Neuronal stem cell (in vitro differentiated cells): ENCODE measurements around the gene PRDM2.
"Not testable (repeated sequence)": the region's sequence is repeated elsewhere in the genome, so short reads cannot be mapped to it uniquely, and the experiment has no call there.

Experiments used
- DNase-seq: peaks from one replicate; pipeline ENCODE4 v3.0.0-alpha.2; 2013; ENCODE audit warnings: low spot score
- H2AFZ ChIP-seq: one replicate; pipeline ENCODE4 v1.6.1; 2013; ENCODE audit warnings: mild to moderate bottlenecking, low read length, inconsistent platforms
- H2AK5ac ChIP-seq: 2 replicates; pipeline ENCODE4 v1.6.1; 2013; ENCODE audit warnings: low read depth, mild to moderate bottlenecking, inconsistent platforms, low read length, moderate library complexity, mixed read lengths
- H2BK120ac ChIP-seq: 2 replicates; pipeline ENCODE4 v1.6.1; 2013; ENCODE audit warnings: low read depth, mild to moderate bottlenecking, inconsistent platforms, low read length, moderate library complexity, mixed read lengths
- H2BK12ac ChIP-seq: one replicate; pipeline ENCODE4 v1.6.1; 2013; ENCODE audit warnings: low read length, inconsistent platforms
- H2BK15ac ChIP-seq: 2 replicates; pipeline ENCODE4 v1.6.1; 2013; ENCODE audit warnings: mild to moderate bottlenecking, low read length, inconsistent platforms, mixed read lengths
- H2BK5ac ChIP-seq: one replicate; pipeline ENCODE4 v1.6.1; 2013; ENCODE audit warnings: inconsistent platforms, mild to moderate bottlenecking, low read length, moderate library complexity
- H3K14ac ChIP-seq: one replicate; pipeline ENCODE4 v1.6.1; 2013; ENCODE audit warnings: low read length, inconsistent platforms
- H3K18ac ChIP-seq: 2 replicates; pipeline ENCODE4 v1.6.1; 2013; ENCODE audit warnings: low read length, inconsistent platforms
- H3K23ac ChIP-seq: 2 replicates; pipeline ENCODE4 v1.6.1; 2013; ENCODE audit warnings: low read depth, mild to moderate bottlenecking, mixed read lengths, low read length, inconsistent platforms; ENCODE audit not compliant: poor library complexity
- H3K27ac ChIP-seq: replicated peaks from 3 replicates; pipeline ENCODE4 v1.5.1; 2013; ENCODE audit warnings: low read length, inconsistent platforms
- H3K27me3 ChIP-seq, 3 experiments: 2 replicates each; pipeline ENCODE4 v1.6.1; 2013; ENCODE audit warnings: low read length in 3 of 3, mild to moderate bottlenecking in 2 of 3, inconsistent platforms in 1 of 3, low read depth in 1 of 3, mixed read lengths in 1 of 3, moderate library complexity in 1 of 3; ENCODE audit not compliant: control insufficient read depth in 3 of 3, insufficient read depth in 3 of 3
- H3K36me3 ChIP-seq, 2 donors: replicated peaks in 1 of 2; 2 replicates each; pipeline ENCODE4 v1.6.1; 2013; ENCODE audit warnings: low read length in 2 of 2; ENCODE audit not compliant: control insufficient read depth in 2 of 2, insufficient read depth in 2 of 2
- H3K4ac ChIP-seq: 2 replicates; pipeline ENCODE4 v1.6.1; 2013; ENCODE audit warnings: inconsistent platforms, mild to moderate bottlenecking, low read length, moderate library complexity
- H3K4me1 ChIP-seq, 2 donors: 1 replicate in 1 of 2; 2 replicates in 1 of 2; pipeline ENCODE4 v1.6.1; 2013; ENCODE audit warnings: low read length in 2 of 2, low read depth in 1 of 2; ENCODE audit not compliant: control insufficient read depth in 2 of 2, insufficient read depth in 1 of 2
- H3K4me2 ChIP-seq: one replicate; pipeline ENCODE4 v1.6.1; 2013; ENCODE audit warnings: mild to moderate bottlenecking, low read length, inconsistent platforms; ENCODE audit not compliant: insufficient read depth, poor library complexity, severe bottlenecking
- H3K4me3 ChIP-seq, 2 donors: 2 replicates each; pipeline ENCODE4 v1.5.1; 2013; ENCODE audit warnings: low read length in 2 of 2, mild to moderate bottlenecking in 2 of 2, inconsistent platforms in 1 of 2, moderate library complexity in 1 of 2
- H3K79me1 ChIP-seq: one replicate; pipeline ENCODE4 v1.6.1; 2013; ENCODE audit warnings: low read depth, mild to moderate bottlenecking, inconsistent platforms, low read length, moderate library complexity
- H3K9ac ChIP-seq: one replicate; pipeline ENCODE4 v1.6.1; 2013; ENCODE audit warnings: mild to moderate bottlenecking, low read depth, low read length, inconsistent platforms; ENCODE audit not compliant: poor library complexity
- H3K9me3 ChIP-seq, 2 donors: replicated peaks in 1 of 2; 2 replicates each; pipeline versions ENCODE3 to v1.6.1; 2013; ENCODE audit warnings: low read length in 2 of 2, mild to moderate bottlenecking in 2 of 2, inconsistent platforms in 1 of 2, low read depth in 1 of 2, mixed read lengths in 1 of 2, moderate library complexity in 1 of 2; ENCODE audit not compliant: control insufficient read depth in 2 of 2, insufficient read depth in 1 of 2
- H4K8ac ChIP-seq: one replicate; pipeline ENCODE4 v1.6.1; 2013; ENCODE audit warnings: low read depth, mild to moderate bottlenecking, inconsistent platforms, low read length, moderate library complexity
- H4K91ac ChIP-seq: one replicate; pipeline ENCODE4 v1.6.1; 2013; ENCODE audit warnings: low read length, low read depth, mild to moderate bottlenecking, inconsistent platforms; ENCODE audit not compliant: poor library complexity
- WGBS, 2 donors: extraction: QIAGEN DNeasy Blood & Tissue Kit; methylation state at CpG; one replicate each; pipeline ENCODE4 v1.1.7; 2013; ENCODE audit warnings: missing lambda C conversion rate in 2 of 2, mixed read lengths in 1 of 2; ENCODE audit not compliant: insufficient read length in 2 of 2, insufficient replicate concordance in 1 of 2; ENCODE audit errors: extremely low coverage in 2 of 2; 5-methylcytosine and 5-hydroxymethylcytosine counted together

Gene PRDM2

GRCh38 chr1:13683206-13683605, 16.8 kb upstream of the PRDM2 start:
- no CpG with 5 or more reads among the region's 7 CpGs for WGBS, 2 donors
- Histone ChIP-seq H3K36me3 (no peaks in the 10 kb centered on the region), H4K91ac (no peak overlapping the region), H4K8ac (no peak overlapping the region), H2BK120ac (no peak overlapping the region), H3K4me3 (no peak overlapping the region), H3K18ac (no peak overlapping the region), H3K4me2 (no peak overlapping the region), H3K4me1 (no peaks in the 10 kb centered on the region), H3K79me1 (no peaks in the 10 kb centered on the region), H3K9me3 (no peaks in the 10 kb centered on the region), H3K27ac (no peak overlapping the region), H2BK15ac (no peak overlapping the region), H3K4ac (no peak overlapping the region), H3K23ac (no peak overlapping the region), H3K27me3 (no peaks in the 10 kb centered on the region), H3K14ac (no peak overlapping the region), H2AK5ac (no peak overlapping the region), H2BK5ac (no peak overlapping the region), H2AFZ (no peak overlapping the region), H3K9ac (no peak overlapping the region), H2BK12ac (no peak overlapping the region)
- no peak for DNase-seq

DNA sequence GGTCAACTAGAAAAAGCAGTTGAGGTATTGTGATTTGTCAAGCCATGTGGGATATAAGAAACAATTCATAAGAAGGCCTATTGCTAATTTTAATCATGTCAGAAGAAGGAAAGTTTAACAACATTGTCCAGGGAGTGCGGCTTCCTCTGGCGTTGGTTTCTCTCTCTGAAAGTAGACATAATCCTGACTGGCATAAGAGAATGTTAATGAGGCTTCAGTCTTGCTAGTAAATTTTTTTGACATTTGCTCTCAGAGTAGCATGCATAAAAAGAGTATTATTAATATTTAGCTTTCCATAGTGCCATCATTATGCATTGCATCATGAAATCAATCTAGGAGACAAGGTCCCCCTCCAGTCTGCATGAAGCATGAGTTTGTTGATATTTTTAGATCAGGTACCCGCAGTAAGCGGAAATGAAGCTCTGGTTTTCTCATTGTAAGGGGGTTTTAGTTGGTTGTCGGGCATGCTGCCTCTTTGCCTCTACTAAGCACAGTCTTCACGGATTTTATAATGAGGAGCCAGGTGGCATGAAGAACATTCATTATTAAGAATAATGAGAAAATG, 12.8 kb upstream of the PRDM2 start:
- no peaks in the 10 kb centered on the region for H3K27me3 ChIP-seq
- H3K4me3 ChIP-seq: no peak overlapping the region
- H4K91ac ChIP-seq: no peak overlapping the region
- no peak overlapping the region for H3K14ac ChIP-seq
- H2BK120ac ChIP-seq: no peak overlapping the region
- H2BK5ac ChIP-seq: no peak overlapping the region
- no peak overlapping the region for H3K27ac ChIP-seq
- H3K4ac ChIP-seq: no peak overlapping the region
- H3K79me1 ChIP-seq: no peaks in the 10 kb centered on the region
- no peak overlapping the region for H3K18ac ChIP-seq
- H3K9ac ChIP-seq: no peak overlapping the region
- no peaks in the 10 kb centered on the region for H3K9me3 ChIP-seq
- no peak overlapping the region for H2AFZ ChIP-seq
- no peak overlapping the region for H3K23ac ChIP-seq
- no peak overlapping the region for H3K4me2 ChIP-seq
- no peak overlapping the region for H2AK5ac ChIP-seq
- no peaks in the 10 kb centered on the region for H3K36me3 ChIP-seq
- no peak overlapping the region for H2BK12ac ChIP-seq
- no peak overlapping the region for H2BK15ac ChIP-seq
- no peak overlapping the region for H4K8ac ChIP-seq
- no CpG with 5 or more reads among the region's 6 CpGs for WGBS, 2 donors
- no peak for DNase-seq
- H3K4me1 ChIP-seq: no peaks in the 10 kb centered on the region

GRCh38 chr1:13693094-13693493, 6.9 kb upstream of the PRDM2 start:
- not testable (repeated sequence) for H2BK15ac ChIP-seq, H3K79me1 ChIP-seq, H2AK5ac ChIP-seq, H3K27me3 ChIP-seq, H3K9me3 ChIP-seq, H3K4ac ChIP-seq, H3K4me3 ChIP-seq, H3K4me1 ChIP-seq, H3K14ac ChIP-seq, H2BK5ac ChIP-seq, H2AFZ ChIP-seq, H4K8ac ChIP-seq, H3K4me2 ChIP-seq, H2BK120ac ChIP-seq, H3K36me3 ChIP-seq, H3K23ac ChIP-seq, DNase-seq, H3K27ac ChIP-seq, H4K91ac ChIP-seq, H2BK12ac ChIP-seq, H3K9ac ChIP-seq, H3K18ac ChIP-seq
- WGBS, 2 donors: no CpG with 5 or more reads among the region's 6 CpGs

DNA sequence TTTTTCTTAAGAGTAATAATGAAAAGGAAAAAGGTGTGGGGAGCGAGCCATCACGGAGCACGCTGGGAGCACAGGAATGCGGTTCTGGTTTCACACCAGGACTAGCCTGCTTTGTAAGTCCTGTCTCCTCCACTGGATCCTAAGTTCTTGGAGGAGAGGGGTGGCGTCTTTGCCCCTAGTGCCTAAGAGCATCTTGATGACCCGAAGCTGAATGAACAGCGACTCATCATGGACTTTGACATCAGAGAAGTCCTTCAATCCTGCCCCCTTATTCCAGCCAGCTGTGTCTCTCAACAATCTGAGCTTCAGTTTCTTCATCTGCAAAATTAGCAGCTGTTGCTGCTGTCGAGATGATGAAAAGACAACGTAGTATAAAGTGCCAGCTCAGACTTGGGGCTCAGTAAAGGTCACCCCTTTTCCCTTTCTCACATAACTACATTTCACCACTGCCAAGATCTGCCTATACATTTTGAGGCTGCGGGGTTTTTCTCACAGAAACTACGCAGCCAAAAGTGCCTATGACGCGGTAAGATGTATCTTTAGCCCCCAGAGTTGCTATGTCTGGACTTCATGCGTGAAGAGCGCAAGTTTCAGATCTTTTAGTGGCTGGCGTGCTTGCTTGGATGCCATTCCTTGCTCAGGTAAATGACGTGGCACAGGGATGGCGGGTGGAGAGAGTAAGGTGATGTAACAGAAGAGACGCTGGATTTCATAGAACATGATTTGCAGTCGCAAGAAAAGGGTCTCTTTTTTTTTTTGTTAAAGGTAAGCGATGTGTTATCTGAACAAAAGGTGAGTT, 4.9 kb upstream of the PRDM2 start:
- Histone ChIP-seq H3K9ac (no peak overlapping the region), H2BK15ac (no peak overlapping the region)

More for the DNA sequence above, 4.9 kb upstream of the PRDM2 start:
- Histone ChIP-seq H3K4me3 (no peak overlapping the region), H3K14ac (no peak overlapping the region), H2AFZ (no peak overlapping the region), H3K18ac (peak overlapping the region; percentile 29), H2BK120ac (no peak overlapping the region), H3K79me1 (no peaks in the 10 kb centered on the region), H4K91ac (no peak overlapping the region), H2BK12ac (no peak overlapping the region), H3K9me3 (peaks cover 0 to 10% of the 10 kb centered on the region in 2 donors), H3K27ac (no peak overlapping the region), H3K4me2 (no peak overlapping the region), H4K8ac (no peak overlapping the region), H3K23ac (no peak overlapping the region), H3K27me3 (no peaks in the 10 kb centered on the region), H3K4me1 (peaks cover 0 to 3% of the 10 kb centered on the region in 2 donors), H3K4ac (no peak overlapping the region), H2BK5ac (no peak overlapping the region), H2AK5ac (no peak overlapping the region), H3K36me3 (no peaks in the 10 kb centered on the region)
- no peak for DNase-seq
- WGBS, 2 donors: no CpG with 5 or more reads among the region's 21 CpGs
